Epithelial cell of esophagus (primary cell): ENCODE measurements around the gene LIPT1.
"Not testable (repeated sequence)": the region's sequence is repeated elsewhere in the genome, so short reads cannot be mapped to it uniquely, and the experiment has no call there.

Experiments used
- DNase-seq: peaks from one replicate; pipeline ENCODE4 v3.0.0; 2010; ENCODE audit warnings: low read depth
- H3K4me3 ChIP-seq: 2 replicates; pipeline ENCODE4 v1.5.1; 2011; ENCODE audit warnings: mild to moderate bottlenecking, low read length, control low read depth
- TF ChIP-seq, protein P1 (sequence below): IDR thresholded peaks from 2 replicates; pipeline ENCODE4 v1.5.1; 2011; ENCODE audit warnings: low read depth, mild to moderate bottlenecking, low read length, control low read depth, inconsistent platforms; ENCODE audit not compliant: insufficient read depth; ENCODE audit errors: missing control alignments

The LIPT1 gene

DNA sequence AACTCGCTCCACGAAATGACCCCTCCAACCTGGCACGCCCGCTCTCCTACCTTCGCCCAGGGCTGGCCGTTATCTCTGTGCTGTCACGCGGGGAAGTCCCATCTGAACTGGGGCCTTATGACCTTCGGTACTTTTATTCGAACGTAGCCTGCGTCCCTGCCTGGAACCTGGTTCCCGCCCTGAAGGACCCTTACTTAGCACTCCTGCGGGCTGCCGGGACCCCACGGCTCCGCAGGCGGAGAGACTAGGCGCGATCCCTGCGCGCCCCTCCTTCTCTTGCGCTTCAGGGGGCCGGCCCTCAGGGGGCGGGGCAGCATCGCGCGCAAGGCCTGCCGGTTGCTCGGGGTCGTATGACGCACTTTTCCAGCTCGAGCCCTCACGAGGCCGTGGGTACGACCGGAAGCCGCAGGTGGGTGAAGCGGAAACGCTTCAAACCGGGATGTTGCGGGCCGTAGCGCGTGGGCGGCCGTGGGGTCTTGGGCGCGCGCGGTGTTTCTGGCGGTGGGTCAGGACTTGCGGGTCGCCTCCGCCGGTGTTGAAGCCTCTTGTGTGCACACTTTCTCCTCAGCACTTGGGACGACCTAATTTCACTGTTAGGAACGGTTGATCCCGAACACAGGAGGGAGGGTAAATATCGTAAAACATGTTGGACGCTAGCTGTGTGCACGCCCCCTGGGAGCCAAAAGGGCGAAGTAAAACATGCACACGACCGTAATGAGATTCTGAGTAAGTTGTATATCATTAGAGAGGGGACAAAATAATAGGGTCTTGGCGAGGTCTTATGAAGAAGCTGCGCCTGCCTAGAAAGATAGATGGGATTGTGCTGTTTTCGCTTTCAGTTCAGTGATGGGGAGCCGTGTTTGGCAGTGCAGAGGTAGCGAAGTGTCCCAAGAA, at the start of gene LIPT1, which contains the start of gene TSGA10:
TSS of gene LIPT1 (plus strand) at position 325 of the 894 bp plus-strand sequence. CDS start 6,991 bp downstream, outside the sequence.
TSS of gene TSGA10 (minus strand) at position 300 of the 894 bp plus-strand sequence. CDS start 45,503 bp downstream, outside the sequence.
- peak; percentile 90 for DNase-seq
- TF ChIP-seq, protein P1, sequence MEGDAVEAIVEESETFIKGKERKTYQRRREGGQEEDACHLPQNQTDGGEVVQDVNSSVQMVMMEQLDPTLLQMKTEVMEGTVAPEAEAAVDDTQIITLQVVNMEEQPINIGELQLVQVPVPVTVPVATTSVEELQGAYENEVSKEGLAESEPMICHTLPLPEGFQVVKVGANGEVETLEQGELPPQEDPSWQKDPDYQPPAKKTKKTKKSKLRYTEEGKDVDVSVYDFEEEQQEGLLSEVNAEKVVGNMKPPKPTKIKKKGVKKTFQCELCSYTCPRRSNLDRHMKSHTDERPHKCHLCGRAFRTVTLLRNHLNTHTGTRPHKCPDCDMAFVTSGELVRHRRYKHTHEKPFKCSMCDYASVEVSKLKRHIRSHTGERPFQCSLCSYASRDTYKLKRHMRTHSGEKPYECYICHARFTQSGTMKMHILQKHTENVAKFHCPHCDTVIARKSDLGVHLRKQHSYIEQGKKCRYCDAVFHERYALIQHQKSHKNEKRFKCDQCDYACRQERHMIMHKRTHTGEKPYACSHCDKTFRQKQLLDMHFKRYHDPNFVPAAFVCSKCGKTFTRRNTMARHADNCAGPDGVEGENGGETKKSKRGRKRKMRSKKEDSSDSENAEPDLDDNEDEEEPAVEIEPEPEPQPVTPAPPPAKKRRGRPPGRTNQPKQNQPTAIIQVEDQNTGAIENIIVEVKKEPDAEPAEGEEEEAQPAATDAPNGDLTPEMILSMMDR, result peak; percentile 25
- H3K4me3 ChIP-seq, result peak within 1 kb of the TSS; percentile 90

DNA sequence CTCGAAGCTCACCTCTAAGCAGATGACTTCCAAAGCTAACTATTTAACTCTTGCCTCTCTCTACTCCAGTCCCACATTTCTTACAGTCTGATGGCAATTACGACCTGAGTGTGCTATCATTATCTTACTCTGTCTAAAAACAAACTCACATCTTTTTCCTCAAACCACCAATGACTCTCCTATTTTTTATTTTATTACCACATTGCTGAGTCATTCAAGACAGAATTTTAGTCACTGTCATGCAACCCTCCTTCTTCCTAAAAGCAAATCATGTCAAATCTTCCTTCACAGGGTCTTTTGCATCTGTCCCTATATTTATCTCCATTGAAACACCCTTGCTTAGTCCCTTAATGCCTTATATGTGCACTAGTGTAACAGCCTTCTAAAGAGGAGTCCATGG, 47.9 kb upstream of the LIPT1 start:
- H3K4me3 ChIP-seq, result no peak overlapping the region
- DNase-seq, result peak; percentile 5
- TF ChIP-seq, protein P1, result no peak

DNA sequence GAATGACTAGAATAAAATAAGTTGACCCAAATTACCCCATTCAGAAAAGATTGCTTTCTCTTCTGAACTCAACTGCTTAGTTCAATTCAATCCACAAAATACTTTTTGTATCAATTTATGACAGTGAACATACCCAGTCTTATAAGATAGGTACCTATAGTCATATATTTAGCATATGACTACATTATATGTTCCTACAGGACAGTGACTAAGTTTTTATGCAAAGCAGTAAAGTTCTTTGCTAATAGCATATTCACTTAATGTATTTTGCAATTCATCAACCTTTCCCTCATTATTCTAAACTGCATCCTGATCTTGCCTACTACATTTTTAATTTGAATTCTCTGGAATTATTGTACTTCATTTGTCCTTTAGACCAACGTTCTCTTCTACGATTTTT, 43.5 kb upstream of the LIPT1 start:
- no peak for DNase-seq
- H3K4me3 ChIP-seq, result no peak overlapping the region
- TF ChIP-seq, protein P1, result no peak

DNA sequence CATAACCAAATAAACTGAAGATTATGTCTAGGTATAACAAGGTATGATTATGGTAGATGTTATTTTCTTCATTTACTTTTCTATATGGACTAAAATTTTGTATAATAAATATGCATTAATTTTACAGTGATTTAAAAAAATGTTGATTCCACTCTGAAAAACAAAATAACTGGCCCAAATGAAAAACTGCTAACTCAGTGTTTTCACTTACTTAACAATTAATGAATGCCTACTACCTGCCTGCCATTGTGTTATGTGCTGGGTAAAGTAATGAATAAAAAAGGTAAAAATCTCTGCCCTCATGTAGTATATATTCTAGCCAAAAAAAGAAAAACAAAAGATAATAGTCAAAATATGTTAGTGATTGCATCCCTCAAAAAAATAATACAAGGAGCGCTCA, 42.8 kb upstream of the LIPT1 start:
- DNase-seq, result no peak
- TF ChIP-seq, protein P1, result no peak
- no peak overlapping the region for H3K4me3 ChIP-seq

DNA sequence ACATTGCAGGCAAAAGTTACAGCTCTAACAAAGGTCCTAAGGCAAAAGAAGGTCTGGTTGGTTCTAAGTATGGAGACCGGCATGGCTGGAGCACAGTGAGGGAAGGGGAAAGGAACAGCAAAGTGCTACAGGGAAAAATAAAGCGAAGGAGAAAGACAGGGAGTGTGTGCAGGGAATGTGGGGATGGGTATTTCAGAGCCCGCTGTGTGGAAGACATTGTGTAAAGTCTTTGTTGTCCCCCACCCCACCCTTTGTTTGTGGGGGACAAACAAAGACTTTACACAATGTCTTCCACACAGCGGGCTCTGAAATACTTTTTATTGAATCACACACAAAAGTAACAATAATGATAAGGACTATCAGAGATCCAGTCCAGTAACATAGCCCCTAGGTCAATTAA, 42.1 kb upstream of the LIPT1 start:
- TF ChIP-seq, protein P1, result no peak
- no peak for DNase-seq
- H3K4me3 ChIP-seq, result no peak overlapping the region

DNA sequence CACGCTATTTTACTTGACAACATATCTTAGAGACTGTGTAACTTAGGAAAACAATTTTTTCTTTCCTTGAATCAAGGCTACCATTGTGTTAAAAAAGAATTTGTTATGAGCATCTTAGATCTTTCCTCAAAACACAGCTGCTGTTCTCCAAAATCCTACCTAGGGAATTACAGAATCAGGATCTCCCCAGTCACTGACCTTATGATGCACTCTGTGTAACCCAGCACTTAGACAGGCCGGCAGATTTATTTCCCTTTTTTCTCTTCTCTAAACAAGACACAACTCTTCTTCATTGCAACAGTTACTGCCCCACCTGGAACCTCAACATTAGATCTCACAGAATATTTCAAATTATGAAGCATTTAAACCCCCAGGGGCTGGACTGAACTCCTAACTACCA, 26.8 kb upstream of the LIPT1 start:
- no peak for DNase-seq
- TF ChIP-seq, protein P1, result no peak
- H3K4me3 ChIP-seq, result no peak overlapping the region

DNA sequence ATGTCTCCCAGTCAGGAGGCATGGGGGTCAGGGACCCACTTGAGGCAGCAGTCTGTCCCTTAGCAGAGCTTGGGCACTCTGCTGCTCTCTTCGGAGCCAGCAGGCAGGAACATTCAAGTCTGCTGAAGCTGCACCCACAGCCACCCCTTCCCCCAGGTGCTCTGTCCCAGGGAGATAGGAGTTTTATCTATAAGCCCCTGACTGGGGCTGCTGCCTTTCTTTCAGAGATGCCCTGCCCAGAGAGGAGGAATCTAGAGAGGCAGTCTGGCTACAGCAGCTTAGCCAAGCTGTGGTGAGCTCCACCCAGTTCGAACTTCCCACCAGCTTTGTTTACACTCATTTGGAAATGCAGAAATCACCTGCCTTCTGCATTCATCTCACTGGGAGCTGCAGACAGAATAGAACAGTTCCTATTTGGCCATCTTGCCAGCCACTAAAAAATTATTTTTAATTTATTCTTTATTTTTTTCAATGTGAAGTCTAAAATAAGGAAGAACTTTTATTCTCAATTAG, 19.7 kb upstream of the LIPT1 start:
- not testable (repeated sequence) for DNase-seq, H3K4me3 ChIP-seq
